Uterus (tissue), 2 donors: ENCODE measurements around the gene ING3.

Source experiments
- POLR2A ChIP-seq, 2 donors: fragments of 450-650 bp; IDR thresholded peaks; one replicate each; pipeline ENCODE4 v1.6.1; 2016; ENCODE audit warnings: antibody characterized with exemption in 2 of 2, mild to moderate bottlenecking in 1 of 2, moderate library complexity in 1 of 2
- TF ChIP-seq, protein P1 (sequence below), 4 experiments: fragments of 200-600 bp in 2 of 4; fragments of 450-650 bp in 2 of 4; sonication (generic) in 2 of 4; IDR thresholded peaks; one replicate each; pipeline ENCODE4 v1.5.1; 2016 to 2019; ENCODE audit warnings: antibody characterized with exemption in 4 of 4, mild to moderate bottlenecking in 2 of 4, moderate library complexity in 1 of 4

DNA sequence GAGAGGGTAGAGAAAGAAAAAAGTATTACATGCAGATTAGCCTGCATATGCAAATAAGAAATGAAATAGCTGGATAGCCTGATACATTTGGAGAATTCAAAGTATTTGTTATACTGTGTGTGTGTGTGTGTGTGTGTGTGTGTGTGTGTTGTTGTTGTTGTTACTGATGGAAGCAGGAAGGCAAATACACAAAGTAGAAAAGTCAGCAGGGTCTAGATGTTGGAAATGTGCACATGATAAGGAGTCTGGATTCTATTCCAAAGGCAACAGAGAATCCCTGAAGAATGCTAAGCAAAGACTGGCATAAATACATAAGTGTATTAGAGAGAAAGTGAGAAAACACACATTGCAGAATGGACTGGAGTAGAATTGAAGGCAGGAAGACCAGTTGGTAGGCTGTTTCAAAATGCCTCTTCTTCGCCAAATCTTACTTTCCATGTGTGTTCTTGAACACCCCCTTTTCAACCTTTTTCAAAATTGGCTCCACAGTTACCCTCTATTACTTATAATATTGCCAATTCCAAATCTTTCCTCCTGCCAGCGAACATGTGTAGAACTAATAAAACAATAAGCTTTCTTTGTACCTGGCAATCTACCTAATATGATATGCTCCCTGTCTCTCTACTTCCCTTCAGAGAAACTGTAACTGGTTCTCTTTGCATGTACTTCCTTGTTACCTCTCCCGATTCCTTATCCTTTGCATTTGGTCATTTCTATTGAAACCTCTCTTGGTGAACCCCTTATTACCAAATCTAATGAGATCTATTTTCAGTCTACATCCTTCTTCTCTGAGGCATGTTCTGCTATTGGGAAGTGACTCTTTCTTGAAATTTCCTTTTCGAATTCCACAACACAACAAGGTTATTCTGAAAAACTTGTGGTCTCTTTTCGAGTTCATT is 44.2 kb downstream of the ING3 start:
- TF ChIP-seq, protein P1, sequence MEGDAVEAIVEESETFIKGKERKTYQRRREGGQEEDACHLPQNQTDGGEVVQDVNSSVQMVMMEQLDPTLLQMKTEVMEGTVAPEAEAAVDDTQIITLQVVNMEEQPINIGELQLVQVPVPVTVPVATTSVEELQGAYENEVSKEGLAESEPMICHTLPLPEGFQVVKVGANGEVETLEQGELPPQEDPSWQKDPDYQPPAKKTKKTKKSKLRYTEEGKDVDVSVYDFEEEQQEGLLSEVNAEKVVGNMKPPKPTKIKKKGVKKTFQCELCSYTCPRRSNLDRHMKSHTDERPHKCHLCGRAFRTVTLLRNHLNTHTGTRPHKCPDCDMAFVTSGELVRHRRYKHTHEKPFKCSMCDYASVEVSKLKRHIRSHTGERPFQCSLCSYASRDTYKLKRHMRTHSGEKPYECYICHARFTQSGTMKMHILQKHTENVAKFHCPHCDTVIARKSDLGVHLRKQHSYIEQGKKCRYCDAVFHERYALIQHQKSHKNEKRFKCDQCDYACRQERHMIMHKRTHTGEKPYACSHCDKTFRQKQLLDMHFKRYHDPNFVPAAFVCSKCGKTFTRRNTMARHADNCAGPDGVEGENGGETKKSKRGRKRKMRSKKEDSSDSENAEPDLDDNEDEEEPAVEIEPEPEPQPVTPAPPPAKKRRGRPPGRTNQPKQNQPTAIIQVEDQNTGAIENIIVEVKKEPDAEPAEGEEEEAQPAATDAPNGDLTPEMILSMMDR (IDR thresholded peaks at IDR 0.05), result no peak
- no peak for TF ChIP-seq POLR2A (IDR thresholded peaks at IDR 0.05)
